ENCODE data around the gene CHIC1.
"Not testable (repeated sequence)": the region's sequence is repeated elsewhere in the genome, so short reads cannot be mapped to it uniquely, and the experiment has no call there.

CHIC1 gene

GRCh38 chrX:73562458-73562857 is 539 bp upstream of the CHIC1 start:
- DNase-seq, result no peak
- H3K27ac ChIP-seq (ENCODE audit: insufficient read depth in 1 of 2, low read depth in 1 of 2, low read length in 2 of 2, poor library complexity in 1 of 2, severe bottlenecking in 2 of 2), result peak overlapping the region in 1 of 2 experiments; percentile 68
- H3K27me3 ChIP-seq (replicated peaks in 2 of 5; ENCODE audit: control insufficient read depth in 4 of 5, insufficient read depth in 5 of 5, low read length in 4 of 5), result peaks cover 0 to 12% (median 0%) of the 10 kb centered on the region in 5 experiments
- POLR2A ChIA-PET, result no interaction called here
- CTCF ChIA-PET, result no interaction called here
- peaks cover 0 to 12% (median 5%) of the 10 kb centered on the region in 4 experiments for H3K4me1 ChIP-seq (ENCODE audit: control extremely low read depth in 1 of 4, control insufficient read depth in 4 of 4, insufficient read depth in 4 of 4, low read length in 3 of 4)
- WGBS (ENCODE audit: insufficient coverage), result no CpG with 5 or more reads among the region's 3 CpGs
- H3K36me3 ChIP-seq (ENCODE audit: control insufficient read depth in 4 of 4, insufficient read depth in 4 of 4, low read length in 3 of 4), result no peaks in the 10 kb centered on the region
- H3K4me3 ChIP-seq (ENCODE audit: control insufficient read depth in 1 of 7, extremely low read depth in 1 of 7, insufficient read depth in 4 of 7, low read depth in 2 of 7, low read length in 6 of 7), result peak overlapping the region in 6 of 7 experiments; percentile 67 to 85 (median 72)
- H3K9me3 ChIP-seq (ENCODE audit: control extremely low read depth in 1 of 5, control insufficient read depth in 4 of 5, insufficient read depth in 2 of 5, low read depth in 1 of 5, low read length in 4 of 5), result no peaks in the 10 kb centered on the region

GRCh38 chrX:73563738-73564068 is 706 bp downstream of the CHIC1 start:
- POLR2A ChIA-PET, result interaction anchor here (0.6 kb wide), 1 partner anchor 18 kb away, joined by 3 read pairs; no protein-coding TSS in a partner anchor

GRCh38 chrX:73577361-73577760 is 14.4 kb downstream of the CHIC1 start:
- 50% methylated on average over 1 of the region's 2 CpGs for WGBS (ENCODE audit: insufficient coverage)
- peaks cover 0 to 2% (median 0%) of the 10 kb centered on the region in 5 experiments for H3K27me3 ChIP-seq (replicated peaks in 2 of 5; ENCODE audit: control insufficient read depth in 4 of 5, insufficient read depth in 5 of 5, low read length in 4 of 5)
- peaks cover 0 to 3% (median 1%) of the 10 kb centered on the region in 5 experiments for H3K9me3 ChIP-seq (ENCODE audit: control extremely low read depth in 1 of 5, control insufficient read depth in 4 of 5, insufficient read depth in 2 of 5, low read depth in 1 of 5, low read length in 4 of 5)
- ChIA-PET CTCF (no interaction called here), POLR2A (no interaction called here)
- H3K4me3 ChIP-seq (ENCODE audit: control insufficient read depth in 1 of 7, extremely low read depth in 1 of 7, insufficient read depth in 4 of 7, low read depth in 2 of 7, low read length in 6 of 7), result no peak overlapping the region
- H3K4me1 ChIP-seq (ENCODE audit: control extremely low read depth in 1 of 4, control insufficient read depth in 4 of 4, insufficient read depth in 4 of 4, low read length in 3 of 4), result peaks cover 0 to 5% (median 0%) of the 10 kb centered on the region in 4 experiments
- DNase-seq, result peak in 1 of 3 donors; percentile 2
- no peak overlapping the region for H3K27ac ChIP-seq (ENCODE audit: insufficient read depth in 1 of 2, low read depth in 1 of 2, low read length in 2 of 2, poor library complexity in 1 of 2, severe bottlenecking in 2 of 2)
- H3K36me3 ChIP-seq (ENCODE audit: control insufficient read depth in 4 of 4, insufficient read depth in 4 of 4, low read length in 3 of 4), result peaks cover 0 to 4% (median 0%) of the 10 kb centered on the region in 4 experiments

More at GRCh38 chrX:73563738-73564068, 706 bp downstream of the CHIC1 start:
- no CpG with 5 or more reads among the region's 3 CpGs for WGBS (ENCODE audit: insufficient coverage)
- H3K4me1 ChIP-seq (ENCODE audit: control extremely low read depth in 1 of 4, control insufficient read depth in 4 of 4, insufficient read depth in 4 of 4, low read length in 3 of 4), result peaks cover 0 to 12% (median 5%) of the 10 kb centered on the region in 4 experiments
- H3K36me3 ChIP-seq (ENCODE audit: control insufficient read depth in 4 of 4, insufficient read depth in 4 of 4, low read length in 3 of 4), result no peaks in the 10 kb centered on the region
- H3K9me3 ChIP-seq (ENCODE audit: control extremely low read depth in 1 of 5, control insufficient read depth in 4 of 5, insufficient read depth in 2 of 5, low read depth in 1 of 5, low read length in 4 of 5), result no peaks in the 10 kb centered on the region
- H3K4me3 ChIP-seq (ENCODE audit: control insufficient read depth in 1 of 7, extremely low read depth in 1 of 7, insufficient read depth in 4 of 7, low read depth in 2 of 7, low read length in 6 of 7), result peak overlapping the region; percentile 49 to 85 (median 68)
- peaks cover 0 to 12% (median 0%) of the 10 kb centered on the region in 5 experiments for H3K27me3 ChIP-seq (replicated peaks in 2 of 5; ENCODE audit: control insufficient read depth in 4 of 5, insufficient read depth in 5 of 5, low read length in 4 of 5)
- CTCF ChIA-PET, result no interaction called here
- peak overlapping the region; percentile 7 to 76 for H3K27ac ChIP-seq (ENCODE audit: insufficient read depth in 1 of 2, low read depth in 1 of 2, low read length in 2 of 2, poor library complexity in 1 of 2, severe bottlenecking in 2 of 2)
- DNase-seq, result peak in 2 of 3 donors; percentile 11 to 53

DNA sequence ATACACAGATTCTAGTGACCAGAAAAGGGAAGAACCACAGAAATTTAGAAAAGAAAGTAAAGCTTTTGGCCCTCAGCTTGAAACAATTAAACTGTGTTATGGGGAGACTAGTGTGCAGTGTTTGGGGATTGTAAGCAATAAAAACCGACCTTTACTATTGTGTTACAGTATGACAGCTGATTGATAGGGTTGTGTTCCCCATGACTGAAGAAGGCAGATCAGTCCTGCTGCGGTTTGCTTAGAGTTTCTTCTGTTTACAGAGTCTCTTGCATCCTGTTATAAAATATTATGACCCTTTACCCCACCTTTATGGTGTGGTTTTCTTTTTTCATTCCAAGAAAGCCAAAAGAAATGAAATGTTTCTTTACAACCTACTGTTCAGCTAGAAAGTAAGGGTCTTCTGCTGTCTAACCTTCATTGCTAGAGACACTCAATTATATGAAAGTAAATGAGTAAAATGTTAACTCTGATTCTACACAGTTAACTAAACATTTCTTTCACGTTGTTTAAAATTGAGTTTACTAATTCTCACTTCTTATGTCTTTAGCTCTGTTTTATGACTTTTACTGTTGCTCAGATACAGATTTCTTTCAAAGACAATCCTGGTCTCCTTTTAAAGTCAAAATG is 18.1 kb downstream of the CHIC1 start:
- H3K4me3 ChIP-seq (ENCODE audit: control insufficient read depth in 1 of 7, extremely low read depth in 1 of 7, insufficient read depth in 4 of 7, low read depth in 2 of 7, low read length in 6 of 7), result peak overlapping the region in 1 of 7 experiments; percentile 40
- peaks cover 0 to 5% (median 0%) of the 10 kb centered on the region in 4 experiments for H3K4me1 ChIP-seq (ENCODE audit: control extremely low read depth in 1 of 4, control insufficient read depth in 4 of 4, insufficient read depth in 4 of 4, low read length in 3 of 4)
- peaks cover 0 to 2% (median 0%) of the 10 kb centered on the region in 5 experiments for H3K27me3 ChIP-seq (replicated peaks in 2 of 5; ENCODE audit: control insufficient read depth in 4 of 5, insufficient read depth in 5 of 5, low read length in 4 of 5)
- ChIA-PET POLR2A (no interaction called here), CTCF (no interaction called here)
- no CpG with 5 or more reads among the region's 3 CpGs for WGBS (ENCODE audit: insufficient coverage)
- H3K27ac ChIP-seq (ENCODE audit: insufficient read depth in 1 of 2, low read depth in 1 of 2, low read length in 2 of 2, poor library complexity in 1 of 2, severe bottlenecking in 2 of 2), result peak overlapping the region in 1 of 2 experiments; percentile 52
- H3K9me3 ChIP-seq (ENCODE audit: control extremely low read depth in 1 of 5, control insufficient read depth in 4 of 5, insufficient read depth in 2 of 5, low read depth in 1 of 5, low read length in 4 of 5), result no peaks in the 10 kb centered on the region
- peaks cover 0 to 2% (median 0%) of the 10 kb centered on the region in 4 experiments for H3K36me3 ChIP-seq (ENCODE audit: control insufficient read depth in 4 of 4, insufficient read depth in 4 of 4, low read length in 3 of 4)
- DNase-seq, result peak in 2 of 3 donors; percentile 14 to 41

DNA sequence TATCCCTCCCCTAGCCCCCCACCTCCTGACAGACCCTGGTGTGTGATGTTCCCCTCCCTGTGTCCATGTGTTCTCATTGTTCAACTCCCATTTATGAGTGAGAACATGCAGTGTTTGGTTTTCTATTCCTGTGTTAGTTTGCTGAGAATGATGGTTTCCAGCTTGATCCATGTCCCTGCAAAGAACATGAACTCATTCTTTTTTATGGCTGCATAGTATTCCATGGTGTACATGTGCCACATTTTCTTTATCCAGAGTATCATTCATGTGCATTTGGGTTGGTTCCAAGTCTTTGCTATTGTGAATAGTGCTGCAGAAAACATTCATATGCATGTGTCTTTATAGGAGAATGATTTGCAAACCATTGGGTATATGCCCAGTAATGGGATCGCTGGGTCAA is 34.8 kb downstream of the CHIC1 start:
- CTCF ChIA-PET; DNase-seq; H3K4me1 ChIP-seq (ENCODE audit: control extremely low read depth in 1 of 4, control insufficient read depth in 4 of 4, insufficient read depth in 4 of 4, low read length in 3 of 4); H3K36me3 ChIP-seq (ENCODE audit: control insufficient read depth in 4 of 4, insufficient read depth in 4 of 4, low read length in 3 of 4); H3K9me3 ChIP-seq (ENCODE audit: control extremely low read depth in 1 of 5, control insufficient read depth in 4 of 5, insufficient read depth in 2 of 5, low read depth in 1 of 5, low read length in 4 of 5); H3K27me3 ChIP-seq (replicated peaks in 2 of 5; ENCODE audit: control insufficient read depth in 4 of 5, insufficient read depth in 5 of 5, low read length in 4 of 5); H3K4me3 ChIP-seq (ENCODE audit: control insufficient read depth in 1 of 7, extremely low read depth in 1 of 7, insufficient read depth in 4 of 7, low read depth in 2 of 7, low read length in 6 of 7); POLR2A ChIA-PET; H3K27ac ChIP-seq (ENCODE audit: insufficient read depth in 1 of 2, low read depth in 1 of 2, low read length in 2 of 2, poor library complexity in 1 of 2, severe bottlenecking in 2 of 2): not testable (repeated sequence)
- 100% methylated on average over 1 of the region's 1 CpG for WGBS (ENCODE audit: insufficient coverage)

- POLR2A ChIA-PET, result no interaction called here
- CTCF ChIA-PET, result no interaction called here
- no peaks in the 10 kb centered on the region for H3K27me3 ChIP-seq (replicated peaks in 2 of 5; ENCODE audit: control insufficient read depth in 4 of 5, insufficient read depth in 5 of 5, low read length in 4 of 5)
- H3K27ac ChIP-seq (ENCODE audit: insufficient read depth in 1 of 2, low read depth in 1 of 2, low read length in 2 of 2, poor library complexity in 1 of 2, severe bottlenecking in 2 of 2), result no peak overlapping the region
- DNase-seq, result no peak
- 79% methylated on average over 2 of the region's 3 CpGs for WGBS (ENCODE audit: insufficient coverage)
- H3K4me3 ChIP-seq (ENCODE audit: control insufficient read depth in 1 of 7, extremely low read depth in 1 of 7, insufficient read depth in 4 of 7, low read depth in 2 of 7, low read length in 6 of 7), result no peak overlapping the region
- H3K9me3 ChIP-seq (ENCODE audit: control extremely low read depth in 1 of 5, control insufficient read depth in 4 of 5, insufficient read depth in 2 of 5, low read depth in 1 of 5, low read length in 4 of 5), result peaks cover 0 to 21% (median 1%) of the 10 kb centered on the region in 5 experiments
- H3K4me1 ChIP-seq (ENCODE audit: control extremely low read depth in 1 of 4, control insufficient read depth in 4 of 4, insufficient read depth in 4 of 4, low read length in 3 of 4), result no peaks in the 10 kb centered on the region
- peaks cover 0 to 7% (median 0%) of the 10 kb centered on the region in 4 experiments for H3K36me3 ChIP-seq (ENCODE audit: control insufficient read depth in 4 of 4, insufficient read depth in 4 of 4, low read length in 3 of 4)
These were observed 52.0 kb downstream of the CHIC1 start for GRCh38 chrX:73615022-73615421.

DNA sequence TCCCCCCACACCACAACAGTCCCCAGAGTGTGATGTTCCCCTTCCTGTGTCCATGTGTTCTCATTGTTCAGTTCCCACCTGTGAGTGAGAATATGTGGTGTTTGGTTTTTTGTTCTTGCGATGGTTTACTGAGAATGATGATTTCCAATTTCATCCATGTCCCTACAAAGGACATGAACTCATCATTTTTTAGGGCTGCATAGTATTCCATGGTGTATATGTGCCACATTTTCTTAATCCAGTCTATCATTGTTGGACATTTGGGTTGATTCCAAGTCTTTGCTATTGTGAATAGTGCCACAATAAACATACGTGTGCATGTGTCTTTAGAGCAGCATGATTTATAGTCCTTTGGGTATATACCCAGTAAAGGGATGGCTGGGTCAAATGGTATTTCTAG is 78.7 kb downstream of the CHIC1 start:
- 100% methylated on average over 1 of the region's 2 CpGs for WGBS (ENCODE audit: insufficient coverage)
- DNase-seq; H3K4me3 ChIP-seq (ENCODE audit: control insufficient read depth in 1 of 7, extremely low read depth in 1 of 7, insufficient read depth in 4 of 7, low read depth in 2 of 7, low read length in 6 of 7); H3K27ac ChIP-seq (ENCODE audit: insufficient read depth in 1 of 2, low read depth in 1 of 2, low read length in 2 of 2, poor library complexity in 1 of 2, severe bottlenecking in 2 of 2); H3K36me3 ChIP-seq (ENCODE audit: control insufficient read depth in 4 of 4, insufficient read depth in 4 of 4, low read length in 3 of 4); H3K27me3 ChIP-seq (replicated peaks in 2 of 5; ENCODE audit: control insufficient read depth in 4 of 5, insufficient read depth in 5 of 5, low read length in 4 of 5); CTCF ChIA-PET; POLR2A ChIA-PET; H3K4me1 ChIP-seq (ENCODE audit: control extremely low read depth in 1 of 4, control insufficient read depth in 4 of 4, insufficient read depth in 4 of 4, low read length in 3 of 4): not testable (repeated sequence)
- H3K9me3 ChIP-seq (ENCODE audit: control extremely low read depth in 1 of 5, control insufficient read depth in 4 of 5, insufficient read depth in 2 of 5, low read depth in 1 of 5, low read length in 4 of 5), result peaks cover 0 to 28% (median 11%) of the 10 kb centered on the region in 5 experiments

All from common myeloid progenitor, CD34-positive (primary cell).